Ishikawa (cell line): ENCODE measurements around the gene SYT7.
A peak's percentile ranks its signal among the peaks of the same experiment; 100 is the strongest.

Experiments
- CEBPB ChIP-seq: IDR thresholded peaks from 2 replicates; pipeline ENCODE4 v1.6.1; 2012
- CREB1 ChIP-seq: IDR thresholded peaks from 2 replicates; pipeline ENCODE4 v1.6.1; 2012; ENCODE audit warnings: low read depth
- EGR1 ChIP-seq: IDR thresholded peaks from 2 replicates; pipeline ENCODE4 v1.6.1; 2012
- EP300 ChIP-seq: IDR thresholded peaks from 2 replicates; pipeline ENCODE4 v1.6.1; 2012; ENCODE audit warnings: borderline replicate concordance
- FOXM1 ChIP-seq: IDR thresholded peaks from 2 replicates; pipeline ENCODE4 v1.6.1; 2012; ENCODE audit warnings: low read depth, borderline replicate concordance
- MAX ChIP-seq: IDR thresholded peaks from 2 replicates; pipeline ENCODE4 v1.6.1; 2012
- NFIC ChIP-seq: IDR thresholded peaks from 2 replicates; pipeline ENCODE4 v1.6.1; 2012
- RAD21 ChIP-seq: IDR thresholded peaks from 2 replicates; pipeline ENCODE4 v1.6.1; 2012; ENCODE audit warnings: low read depth
- REST ChIP-seq: IDR thresholded peaks from 2 replicates; pipeline ENCODE4 v1.6.1; 2012; ENCODE audit warnings: low read depth, mild to moderate bottlenecking
- TAF1 ChIP-seq: IDR thresholded peaks from 2 replicates; pipeline ENCODE4 v1.6.1; 2012; ENCODE audit warnings: low read depth, mild to moderate bottlenecking
- TCF12 ChIP-seq: IDR thresholded peaks from 2 replicates; pipeline ENCODE4 v1.6.1; 2012; ENCODE audit warnings: low read depth
- TEAD4 ChIP-seq: IDR thresholded peaks from 2 replicates; pipeline ENCODE4 v1.6.1; 2012
- USF1 ChIP-seq: IDR thresholded peaks from 2 replicates; pipeline ENCODE4 v1.6.1; 2012
- YY1 ChIP-seq: IDR thresholded peaks from 2 replicates; pipeline ENCODE4 v1.6.1; 2012; ENCODE audit warnings: low read depth
- ZBTB7A ChIP-seq: IDR thresholded peaks from 2 replicates; pipeline ENCODE4 v1.6.1; 2012; ENCODE audit warnings: low read depth

Gene SYT7

GRCh38 chr11:61543606-61544306, 37.1 kb downstream of the SYT7 start:
- TF ChIP-seq YY1 (no peak), TEAD4 (no peak), REST (no peak), MAX (no peak), RAD21 (no peak), FOXM1 (no peak), USF1 (no peak), EGR1 (no peak), TCF12 (no peak), ZBTB7A (no peak), NFIC (no peak), EP300 (no peak), TAF1 (no peak), CREB1 (no peak)

GRCh38 chr11:61542705-61543104, 38.2 kb downstream of the SYT7 start:
- no peak for TF ChIP-seq EGR1
- no peak for TF ChIP-seq REST
- no peak for TF ChIP-seq TCF12
- no peak for TF ChIP-seq EP300
- TF ChIP-seq USF1: no peak
- no peak for TF ChIP-seq YY1
- no peak for TF ChIP-seq ZBTB7A
- TF ChIP-seq CEBPB: no peak
- TF ChIP-seq TEAD4: no peak
- TF ChIP-seq MAX: no peak
- no peak for TF ChIP-seq TAF1

- TF ChIP-seq TCF12 (no peak), RAD21 (no peak), NFIC (peak; percentile 65), YY1 (no peak), CREB1 (no peak)
Observed at GRCh38 chr11:61542024-61542461, 38.8 kb downstream of the SYT7 start.

GRCh38 chr11:61541598-61541997, 39.3 kb downstream of the SYT7 start:
- TF ChIP-seq CREB1: no peak
- TF ChIP-seq TEAD4: no peak
- no peak for TF ChIP-seq TCF12
- TF ChIP-seq EP300: no peak
- TF ChIP-seq TAF1: no peak
- no peak for TF ChIP-seq ZBTB7A
- TF ChIP-seq FOXM1: no peak
- no peak for TF ChIP-seq CEBPB

- TF ChIP-seq MAX (no peak), TCF12 (no peak), TAF1 (no peak), TEAD4 (no peak), CREB1 (no peak), USF1 (no peak), CEBPB (no peak), REST (no peak), EGR1 (no peak), NFIC (no peak), RAD21 (no peak), EP300 (no peak), YY1 (no peak), FOXM1 (no peak)
Observed at GRCh38 chr11:61540528-61540927, 40.3 kb downstream of the SYT7 start.
